ENCODE data around the gene NKG7.

NKG7 gene

GRCh38 chr19:51368366-51369282 is 3.8 kb downstream of the NKG7 start, which contains the start of gene CLDND2:
Gene CLDND2 (minus strand): TSS chr19:51369003. CDS start chr19:51368577, 426 bp downstream.
- H3K9ac ChIP-seq (ENCODE audit: low read length in 2 of 2), result peak within 1 kb of the TSS; percentile 72 to 74
- no peaks in the 10 kb centered on the region for H3K9me3 ChIP-seq (ENCODE audit: control insufficient read depth in 2 of 2, low read length in 2 of 2)
- peak within 1 kb of the TSS; percentile 79 to 91 for H3K4me3 ChIP-seq (ENCODE audit: low read length in 2 of 2)
- H3K27ac ChIP-seq (ENCODE audit: low read length), result peak within 1 kb of the TSS; percentile 55
- H3K36me3 ChIP-seq (ENCODE audit: control insufficient read depth in 2 of 2, insufficient read depth in 2 of 2, low read length in 2 of 2), result no peaks in the 10 kb centered on the region
- H3K4me1 ChIP-seq (ENCODE audit: control insufficient read depth, insufficient read depth, low read length), result peaks cover 32% of the 10 kb centered on the region
- H3K27me3 ChIP-seq (ENCODE audit: control insufficient read depth in 1 of 2, insufficient read depth in 2 of 2, low read length in 2 of 2), result peaks cover 0 to 2% of the 10 kb centered on the region in 2 donors

- Histone ChIP-seq H3K9me3 (ENCODE audit: control insufficient read depth in 2 of 2, low read length in 2 of 2) (no peaks in the 10 kb centered on the region), H3K27ac (ENCODE audit: low read length) (peak overlapping the region; percentile 99), H3K27me3 (ENCODE audit: control insufficient read depth in 1 of 2, insufficient read depth in 2 of 2, low read length in 2 of 2) (peaks cover 0 to under 1% of the 10 kb centered on the region in 2 donors), H3K4me3 (ENCODE audit: low read length in 2 of 2) (peak overlapping the region; percentile 85 to 91), H3K9ac (ENCODE audit: low read length in 2 of 2) (peak overlapping the region; percentile 72 to 96), H3K36me3 (ENCODE audit: control insufficient read depth in 2 of 2, insufficient read depth in 2 of 2, low read length in 2 of 2) (no peaks in the 10 kb centered on the region), H3K4me1 (ENCODE audit: control insufficient read depth, insufficient read depth, low read length) (peaks cover 38% of the 10 kb centered on the region)
These were observed 4.7 kb downstream of the NKG7 start for GRCh38 chr19:51367565-51368365.

DNA sequence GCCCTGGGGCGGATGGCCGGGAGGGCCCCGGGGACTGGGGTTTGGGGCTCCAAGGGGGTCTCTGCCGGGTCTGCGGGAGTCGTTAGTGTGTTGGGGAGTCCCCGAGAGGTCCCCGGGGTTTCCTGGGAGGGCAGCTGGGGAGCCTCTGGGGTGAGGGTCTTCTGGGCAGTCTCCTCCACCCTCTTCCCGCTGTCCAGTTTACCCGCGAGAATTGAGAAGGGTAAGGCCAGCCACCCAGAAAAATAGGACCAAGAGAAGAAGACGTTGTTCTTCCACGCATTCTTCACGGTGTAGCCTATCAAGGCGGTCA is 5.2 kb downstream of the NKG7 start:
- Histone ChIP-seq H3K4me1 (ENCODE audit: control insufficient read depth, insufficient read depth, low read length) (peaks cover 44% of the 10 kb centered on the region), H3K4me3 (ENCODE audit: low read length in 2 of 2) (peak overlapping the region; percentile 85 to 91)

DNA sequence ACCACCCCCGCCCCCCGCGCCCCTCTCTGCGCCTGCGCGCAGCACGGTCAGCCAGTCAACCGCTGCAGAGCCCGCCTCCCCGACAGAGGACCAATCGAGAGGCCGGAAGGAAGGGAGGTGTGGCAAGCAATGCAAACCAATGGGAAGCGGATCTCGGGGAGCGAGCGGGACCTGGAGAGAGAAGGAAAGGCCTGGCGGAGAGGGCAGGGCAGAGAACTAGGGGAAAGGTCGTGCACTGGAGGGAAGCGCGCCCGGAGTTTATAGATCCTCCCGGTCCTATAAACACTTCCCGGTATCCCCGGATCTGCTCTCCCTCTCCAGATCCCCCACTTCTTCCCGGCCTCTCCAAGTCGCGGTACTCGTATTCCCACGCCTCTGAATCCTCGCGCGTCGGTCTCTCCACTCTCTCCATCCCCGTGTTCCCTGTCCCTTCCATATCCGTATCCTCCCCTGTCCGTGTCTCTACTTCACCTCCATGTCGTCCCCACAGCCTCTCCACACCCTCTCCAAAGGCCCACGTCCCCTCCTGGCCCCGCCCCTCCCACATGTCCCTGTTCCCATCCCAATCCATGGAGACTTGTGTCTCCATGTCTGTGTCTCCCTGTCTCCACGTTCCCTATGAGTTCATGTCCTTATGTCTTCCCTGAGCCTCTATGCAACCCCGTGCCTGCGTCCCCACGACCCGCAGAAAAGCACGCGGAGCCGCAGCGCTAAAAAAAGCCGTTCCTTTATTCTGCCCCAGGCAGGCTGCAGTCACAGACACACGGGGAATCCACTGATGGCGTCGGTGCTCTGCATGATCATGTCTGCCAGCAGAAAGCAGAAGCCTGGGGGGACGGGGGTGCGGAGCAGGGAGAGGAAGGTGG is 5.8 kb downstream of the NKG7 start:
- Histone ChIP-seq H3K9me3 (ENCODE audit: control insufficient read depth in 2 of 2, low read length in 2 of 2) (no peaks in the 10 kb centered on the region), H3K27me3 (ENCODE audit: control insufficient read depth in 1 of 2, insufficient read depth in 2 of 2, low read length in 2 of 2) (no peaks in the 10 kb centered on the region), H3K9ac (ENCODE audit: low read length in 2 of 2) (peak overlapping the region; percentile 96), H3K4me3 (ENCODE audit: low read length in 2 of 2) (peak overlapping the region; percentile 85 to 91), H3K27ac (ENCODE audit: low read length) (peak overlapping the region; percentile 99), H3K36me3 (ENCODE audit: control insufficient read depth in 2 of 2, insufficient read depth in 2 of 2, low read length in 2 of 2) (no peaks in the 10 kb centered on the region), H3K4me1 (ENCODE audit: control insufficient read depth, insufficient read depth, low read length) (peaks cover 48% of the 10 kb centered on the region)

More for the DNA sequence above, 5.2 kb downstream of the NKG7 start:
- peak overlapping the region; percentile 99 for H3K27ac ChIP-seq (ENCODE audit: low read length)
- H3K9ac ChIP-seq (ENCODE audit: low read length in 2 of 2), result peak overlapping the region; percentile 96
- H3K27me3 ChIP-seq (ENCODE audit: control insufficient read depth in 1 of 2, insufficient read depth in 2 of 2, low read length in 2 of 2), result no peaks in the 10 kb centered on the region
- no peaks in the 10 kb centered on the region for H3K36me3 ChIP-seq (ENCODE audit: control insufficient read depth in 2 of 2, insufficient read depth in 2 of 2, low read length in 2 of 2)
- no peaks in the 10 kb centered on the region for H3K9me3 ChIP-seq (ENCODE audit: control insufficient read depth in 2 of 2, low read length in 2 of 2)

GRCh38 chr19:51365965-51366388 is 6.5 kb downstream of the NKG7 start, which contains the start of gene ETFB:
Gene ETFB (minus strand): TSS chr19:51366388. CDS start chr19:51366326, 62 bp downstream.
- Histone ChIP-seq H3K9me3 (ENCODE audit: control insufficient read depth in 2 of 2, low read length in 2 of 2) (no peaks in the 10 kb centered on the region), H3K4me1 (ENCODE audit: control insufficient read depth, insufficient read depth, low read length) (peaks cover 52% of the 10 kb centered on the region), H3K4me3 (ENCODE audit: low read length in 2 of 2) (peak within 1 kb of the TSS; percentile 85 to 91), H3K27me3 (ENCODE audit: control insufficient read depth in 1 of 2, insufficient read depth in 2 of 2, low read length in 2 of 2) (no peaks in the 10 kb centered on the region), H3K9ac (ENCODE audit: low read length in 2 of 2) (peak within 1 kb of the TSS; percentile 96), H3K36me3 (ENCODE audit: control insufficient read depth in 2 of 2, insufficient read depth in 2 of 2, low read length in 2 of 2) (no peaks in the 10 kb centered on the region), H3K27ac (ENCODE audit: low read length) (peak within 1 kb of the TSS; percentile 99)

GRCh38 chr19:51365211-51365964 is 7.1 kb downstream of the NKG7 start:
- Histone ChIP-seq H3K4me1 (ENCODE audit: control insufficient read depth, insufficient read depth, low read length) (peaks cover 52% of the 10 kb centered on the region), H3K27me3 (ENCODE audit: control insufficient read depth in 1 of 2, insufficient read depth in 2 of 2, low read length in 2 of 2) (no peaks in the 10 kb centered on the region), H3K9me3 (ENCODE audit: control insufficient read depth in 2 of 2, low read length in 2 of 2) (no peaks in the 10 kb centered on the region), H3K9ac (ENCODE audit: low read length in 2 of 2) (peak overlapping the region; percentile 96), H3K27ac (ENCODE audit: low read length) (peak overlapping the region; percentile 99), H3K4me3 (ENCODE audit: low read length in 2 of 2) (peak overlapping the region; percentile 72 to 91), H3K36me3 (ENCODE audit: control insufficient read depth in 2 of 2, insufficient read depth in 2 of 2, low read length in 2 of 2) (no peaks in the 10 kb centered on the region)

DNA sequence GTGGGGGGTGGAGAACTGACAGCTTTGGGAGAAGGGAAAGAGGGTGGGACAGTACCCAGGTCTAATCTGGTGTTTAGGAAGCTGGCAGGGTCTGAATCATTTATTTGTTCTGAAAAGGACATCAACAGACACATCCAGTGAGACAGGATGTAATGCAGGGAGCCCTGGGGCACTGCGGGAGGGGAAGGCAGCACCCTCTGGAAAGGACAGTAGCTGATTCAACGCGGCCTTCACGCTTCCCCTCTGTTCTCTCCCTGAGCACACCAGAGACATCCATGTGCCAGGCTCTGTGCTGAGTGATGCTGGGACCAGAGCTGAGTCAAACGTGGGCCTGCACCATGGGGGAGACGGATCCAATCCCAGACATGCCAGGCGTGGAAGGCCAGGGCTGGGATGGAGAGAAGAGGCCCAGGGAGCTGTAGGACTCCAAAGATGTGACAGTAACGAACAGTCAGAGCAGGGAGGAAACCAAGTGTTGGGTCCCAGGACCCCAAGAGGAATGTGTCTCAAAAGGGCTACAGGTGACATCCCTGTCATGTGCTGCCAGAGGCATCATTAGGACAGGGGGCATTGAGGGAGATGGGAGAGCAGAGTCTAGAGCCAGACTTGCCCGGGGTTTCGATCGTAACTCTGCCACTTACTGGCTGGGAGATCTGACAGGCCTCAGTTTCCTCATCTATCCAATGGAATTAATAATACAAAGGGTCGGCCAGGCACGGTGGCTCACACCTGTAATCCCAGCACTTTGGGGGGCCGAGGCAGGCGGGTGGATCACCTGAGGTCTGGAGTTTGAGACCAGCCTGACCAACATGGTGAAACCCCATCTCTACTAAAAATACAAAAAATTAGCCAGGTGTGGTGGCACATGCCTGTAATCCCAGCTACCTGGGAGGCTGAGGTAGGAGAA is 8.0 kb downstream of the NKG7 start:
- H3K27ac ChIP-seq (ENCODE audit: low read length), result peak overlapping the region; percentile 82
- H3K9me3 ChIP-seq (ENCODE audit: control insufficient read depth in 2 of 2, low read length in 2 of 2), result no peaks in the 10 kb centered on the region
- H3K27me3 ChIP-seq (ENCODE audit: control insufficient read depth in 1 of 2, insufficient read depth in 2 of 2, low read length in 2 of 2), result no peaks in the 10 kb centered on the region
- peak overlapping the region; percentile 56 to 58 for H3K9ac ChIP-seq (ENCODE audit: low read length in 2 of 2)
- no peaks in the 10 kb centered on the region for H3K36me3 ChIP-seq (ENCODE audit: control insufficient read depth in 2 of 2, insufficient read depth in 2 of 2, low read length in 2 of 2)
- H3K4me1 ChIP-seq (ENCODE audit: control insufficient read depth, insufficient read depth, low read length), result peaks cover 56% of the 10 kb centered on the region
- peak overlapping the region; percentile 3 to 91 for H3K4me3 ChIP-seq (ENCODE audit: low read length in 2 of 2)

GRCh38 chr19:51361239-51361638 is 11.2 kb downstream of the NKG7 start:
- no peaks in the 10 kb centered on the region for H3K9me3 ChIP-seq (ENCODE audit: control insufficient read depth in 2 of 2, low read length in 2 of 2)
- no peak overlapping the region for H3K9ac ChIP-seq (ENCODE audit: low read length in 2 of 2)
- H3K4me1 ChIP-seq (ENCODE audit: control insufficient read depth, insufficient read depth, low read length), result peaks cover 47% of the 10 kb centered on the region
- no peak overlapping the region for H3K27ac ChIP-seq (ENCODE audit: low read length)
- H3K27me3 ChIP-seq (ENCODE audit: control insufficient read depth in 1 of 2, insufficient read depth in 2 of 2, low read length in 2 of 2), result no peaks in the 10 kb centered on the region
- H3K36me3 ChIP-seq (ENCODE audit: control insufficient read depth in 2 of 2, insufficient read depth in 2 of 2, low read length in 2 of 2), result peaks cover 0 to 2% of the 10 kb centered on the region in 2 donors
- H3K4me3 ChIP-seq (ENCODE audit: low read length in 2 of 2), result no peak overlapping the region

- Histone ChIP-seq H3K27me3 (ENCODE audit: control insufficient read depth in 1 of 2, insufficient read depth in 2 of 2, low read length in 2 of 2) (no peaks in the 10 kb centered on the region), H3K9me3 (ENCODE audit: control insufficient read depth in 2 of 2, low read length in 2 of 2) (no peaks in the 10 kb centered on the region), H3K36me3 (ENCODE audit: control insufficient read depth in 2 of 2, insufficient read depth in 2 of 2, low read length in 2 of 2) (peaks cover 0 to 2% of the 10 kb centered on the region in 2 donors), H3K27ac (ENCODE audit: low read length) (peak overlapping the region; percentile 55), H3K4me3 (ENCODE audit: low read length in 2 of 2) (no peak overlapping the region), H3K9ac (ENCODE audit: low read length in 2 of 2) (peak overlapping the region in 1 of 2 donors; percentile 29), H3K4me1 (ENCODE audit: control insufficient read depth, insufficient read depth, low read length) (peaks cover 34% of the 10 kb centered on the region)
These were observed 13.2 kb downstream of the NKG7 start for GRCh38 chr19:51359294-51359693.
